GM21423 (cell line): Measurements from ENCODE around the gene DLGAP3.

Experiments used
- ATAC-seq: cut with Tn5 transposase; IDR thresholded peaks from one replicate; pipeline ENCODE4 v1.9.1; 2021; ENCODE audit warnings: mild to moderate bottlenecking, moderate library complexity; ENCODE audit not compliant: unreplicated experiment

Gene DLGAP3

DNA sequence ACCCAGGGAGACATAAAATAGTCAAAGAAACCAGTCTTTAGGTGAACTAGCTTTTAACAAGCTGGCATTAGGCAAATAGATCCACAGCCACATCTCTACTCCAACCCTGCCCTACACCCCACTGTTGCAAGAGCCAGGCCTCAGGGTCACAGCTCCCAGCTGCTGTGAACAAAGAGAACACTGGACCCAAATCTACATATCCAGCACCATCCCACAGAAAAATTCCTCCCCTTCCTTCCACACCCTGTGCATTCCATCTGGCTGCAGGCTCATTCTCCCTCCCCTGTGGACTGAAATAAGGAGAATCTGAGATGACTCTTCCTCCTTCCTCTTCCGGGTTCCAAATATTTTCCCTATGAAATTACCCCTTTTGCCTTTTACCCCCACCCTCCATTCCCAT, 23.2 kb downstream of the DLGAP3 start:
- ATAC-seq = no peak

DNA sequence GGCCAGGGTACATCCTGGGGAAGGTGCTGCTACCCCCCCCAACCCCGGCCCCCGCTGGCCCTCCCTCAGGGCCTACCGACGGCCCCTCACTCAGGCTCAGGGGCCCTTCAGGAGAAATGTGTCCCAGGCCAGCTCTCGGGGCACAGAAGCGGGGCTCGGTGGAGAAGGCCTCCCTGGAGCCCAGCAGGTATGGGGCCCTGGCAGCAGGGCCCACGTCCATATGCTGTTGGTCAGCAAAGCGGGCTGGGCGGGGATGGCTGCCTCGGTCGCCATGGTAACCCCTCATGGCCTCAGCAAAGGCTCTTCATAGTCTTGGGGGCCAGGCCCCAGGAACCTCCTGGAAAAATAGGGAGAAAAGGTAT, 24.4 kb downstream of the DLGAP3 start:
- no peak for ATAC-seq

DNA sequence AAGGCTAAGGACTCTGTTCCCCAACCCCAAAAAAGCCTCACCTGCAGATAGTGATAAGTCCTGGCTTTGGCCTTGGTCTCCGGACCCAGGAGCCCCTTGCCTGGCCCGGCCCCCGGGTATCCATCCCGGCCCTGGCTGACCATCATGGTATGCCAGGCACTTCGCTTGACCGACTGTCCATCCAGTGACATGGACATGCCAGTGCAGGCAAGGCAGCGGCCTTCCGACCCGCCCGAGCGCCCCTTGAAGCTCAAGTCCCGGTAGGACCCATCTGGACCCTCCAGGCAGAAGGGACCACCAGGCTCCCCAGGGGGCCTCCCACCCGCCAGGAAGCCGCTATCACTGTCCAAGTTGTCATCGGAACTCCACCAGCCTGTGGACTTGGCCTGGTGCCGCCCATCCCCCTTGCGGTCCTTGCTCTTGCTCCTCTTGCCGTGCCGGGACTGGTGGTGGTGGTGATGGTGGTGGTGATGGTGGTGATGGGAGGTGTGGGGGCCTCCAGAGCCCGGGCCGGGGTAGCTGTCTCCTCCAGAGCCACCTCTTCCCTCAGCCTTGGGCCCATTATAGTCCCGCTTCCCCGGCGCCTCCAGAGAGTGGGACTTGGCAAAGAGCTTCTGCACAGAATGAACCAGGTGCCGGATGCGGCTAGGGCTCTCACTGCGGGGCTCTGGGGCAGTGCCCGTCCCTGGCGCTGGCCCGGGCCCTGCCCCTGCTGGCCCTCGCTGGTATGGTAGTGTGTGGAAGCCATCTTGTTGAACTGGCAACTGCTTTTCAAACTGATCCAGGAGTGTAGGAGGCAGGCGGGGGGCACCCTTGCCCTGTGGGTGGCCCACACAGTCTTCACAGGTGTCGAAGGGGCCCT, 25.0 kb downstream of the DLGAP3 start:
- ATAC-seq = no peak

DNA sequence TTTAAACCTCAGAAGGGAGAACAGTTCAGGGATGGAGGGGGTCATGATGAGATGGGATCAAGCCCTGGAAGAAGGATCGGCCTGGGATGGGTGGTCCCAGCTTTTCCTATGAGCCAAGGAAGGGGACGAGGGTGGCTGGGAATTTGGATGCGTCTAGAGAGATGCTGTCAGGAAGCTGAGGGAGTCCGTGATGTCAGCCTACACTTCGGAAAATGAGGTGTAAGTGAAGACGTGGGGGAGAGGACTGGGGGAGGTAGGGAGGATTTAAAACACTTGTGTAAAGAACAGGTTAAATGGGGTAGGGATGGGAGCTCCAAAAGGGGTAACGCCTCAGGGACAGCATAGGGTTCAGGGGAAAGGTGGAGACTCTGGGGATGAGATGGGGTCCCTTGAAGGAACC, 27.5 kb downstream of the DLGAP3 start:
- ATAC-seq = no peak

DNA sequence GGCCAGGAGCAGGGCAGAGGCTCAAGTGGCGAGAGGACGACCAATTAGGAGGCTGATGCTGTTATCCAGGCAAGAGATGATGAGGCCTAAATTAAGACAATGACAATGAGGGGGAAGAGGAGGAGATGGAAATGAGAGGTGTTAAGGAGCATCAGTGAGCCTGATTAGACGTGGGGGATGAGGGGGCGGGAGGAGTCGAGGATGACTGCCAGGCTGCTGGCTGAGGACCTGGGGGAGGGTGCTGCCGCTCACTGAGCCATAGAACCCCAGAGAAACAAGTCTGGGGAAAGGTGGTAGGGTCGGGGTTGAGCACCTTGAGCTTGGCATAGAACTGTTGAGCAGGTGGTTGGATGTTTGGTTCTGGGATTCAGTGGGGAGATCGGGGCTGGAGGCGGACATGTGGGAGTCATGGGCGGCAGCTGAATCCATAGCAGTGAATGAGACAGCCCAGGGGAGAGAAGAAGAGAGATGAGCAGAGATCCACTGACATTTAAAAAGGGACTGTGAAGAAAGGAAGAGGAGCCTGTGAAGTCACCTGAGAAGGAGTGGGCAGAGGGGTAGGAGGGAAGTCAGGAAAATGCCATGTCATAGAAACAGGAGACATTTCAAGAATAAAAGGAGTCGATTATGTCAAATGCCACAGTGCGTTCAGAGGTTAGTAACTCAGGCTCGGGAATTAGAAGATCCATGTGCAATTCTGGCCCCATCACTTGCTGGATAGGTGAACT, 28.5 kb downstream of the DLGAP3 start:
- no peak for ATAC-seq

DNA sequence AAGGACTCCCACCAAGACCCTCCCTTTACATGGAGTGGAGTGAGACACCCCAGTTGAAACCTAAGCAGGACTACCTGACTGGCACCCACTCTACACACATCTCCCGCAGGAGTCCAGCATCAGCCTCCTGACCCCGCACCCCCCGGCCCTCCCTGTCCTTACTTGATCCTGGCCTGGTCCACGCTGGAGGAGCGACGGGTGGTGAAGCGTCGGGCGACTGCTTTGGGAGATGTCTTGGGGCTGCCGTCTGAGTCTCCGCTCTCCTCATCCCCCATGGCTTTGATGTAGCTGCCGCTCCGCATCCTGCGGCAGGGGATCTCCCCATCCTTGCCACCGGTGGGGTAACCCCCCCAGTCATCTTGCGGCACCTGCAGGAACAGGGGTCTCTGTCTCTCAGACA, 29.5 kb downstream of the DLGAP3 start:
- no peak for ATAC-seq

DNA sequence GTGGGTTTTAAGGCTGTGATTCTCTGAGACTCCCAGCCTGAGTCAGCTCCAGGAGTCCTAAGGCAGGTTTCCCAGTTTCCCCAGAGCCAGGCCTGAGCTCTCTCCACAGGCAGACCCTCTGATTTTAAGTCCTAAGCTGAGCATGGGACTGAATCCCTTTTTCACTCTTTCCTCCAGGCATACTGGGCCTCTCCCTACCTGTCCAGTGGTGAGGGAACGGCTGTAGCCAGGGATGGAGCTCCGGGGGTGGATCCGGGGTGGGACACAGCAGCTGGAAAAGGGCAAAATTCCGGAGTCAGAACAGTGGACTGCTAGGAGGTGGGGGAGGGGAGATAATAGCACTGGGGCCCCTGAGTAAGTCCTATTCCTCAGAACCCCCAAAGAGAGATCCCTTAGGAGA, 30.0 kb downstream of the DLGAP3 start:
- ATAC-seq = no peak

DNA sequence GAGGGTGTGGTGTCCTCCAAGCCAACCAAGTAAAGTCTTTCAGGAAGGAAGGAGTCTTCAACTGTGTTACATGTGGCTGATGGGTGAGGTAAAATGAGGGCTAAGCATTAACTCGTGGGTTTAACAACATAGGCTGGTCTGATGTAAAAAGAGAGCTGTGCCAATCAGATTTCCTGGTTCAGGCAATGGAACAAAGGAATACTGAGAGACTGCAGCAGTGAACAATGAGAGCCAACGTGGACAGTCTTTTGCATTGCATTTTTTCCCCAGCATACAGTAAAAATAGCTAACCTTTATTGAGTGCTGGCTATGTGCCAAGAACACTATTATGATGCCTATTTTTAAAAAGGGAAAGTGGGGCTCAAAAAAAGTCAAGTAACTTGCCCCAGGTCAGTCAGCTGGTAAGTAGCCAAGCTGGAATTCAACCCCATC, 31.1 kb downstream of the DLGAP3 start:
- no peak for ATAC-seq

DNA sequence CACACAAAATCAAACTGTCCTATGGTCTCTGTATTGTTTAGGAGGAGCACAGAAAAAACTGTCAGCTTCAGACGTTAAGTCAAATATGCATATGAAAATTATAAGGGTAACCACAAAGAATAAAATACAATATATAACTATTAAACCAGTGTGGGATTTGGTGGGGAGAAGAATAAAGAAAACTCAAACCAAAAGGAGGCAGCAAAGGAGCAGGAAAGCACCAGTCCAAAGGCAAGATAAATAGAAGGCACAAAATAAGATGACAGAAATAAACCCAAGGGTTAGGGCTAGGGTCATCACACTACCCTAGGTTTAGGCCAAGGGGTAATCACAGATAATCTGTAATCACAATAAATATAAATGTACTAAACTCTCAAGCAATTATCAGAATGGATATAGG, 32.8 kb downstream of the DLGAP3 start:
- ATAC-seq = no peak

DNA sequence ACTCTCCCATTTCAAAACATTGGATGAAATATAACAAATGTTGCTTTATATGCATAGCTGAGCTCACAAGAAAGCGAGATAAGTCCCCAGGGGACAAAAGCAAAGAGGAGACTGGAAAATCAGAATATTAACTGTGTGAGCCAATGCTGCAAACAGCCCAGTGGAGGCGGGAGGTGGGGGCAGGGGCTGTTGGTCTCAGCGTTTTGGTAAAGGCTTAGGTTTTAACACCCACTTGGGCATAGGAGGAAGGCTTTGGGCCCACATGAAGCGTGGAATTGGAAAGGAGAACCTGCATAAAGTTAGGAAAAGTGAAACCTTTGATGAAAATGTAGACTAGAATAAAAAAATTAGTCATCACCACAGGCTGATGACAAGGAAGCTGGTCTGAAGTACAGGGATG, 39.7 kb downstream of the DLGAP3 start:
- no peak for ATAC-seq

DNA sequence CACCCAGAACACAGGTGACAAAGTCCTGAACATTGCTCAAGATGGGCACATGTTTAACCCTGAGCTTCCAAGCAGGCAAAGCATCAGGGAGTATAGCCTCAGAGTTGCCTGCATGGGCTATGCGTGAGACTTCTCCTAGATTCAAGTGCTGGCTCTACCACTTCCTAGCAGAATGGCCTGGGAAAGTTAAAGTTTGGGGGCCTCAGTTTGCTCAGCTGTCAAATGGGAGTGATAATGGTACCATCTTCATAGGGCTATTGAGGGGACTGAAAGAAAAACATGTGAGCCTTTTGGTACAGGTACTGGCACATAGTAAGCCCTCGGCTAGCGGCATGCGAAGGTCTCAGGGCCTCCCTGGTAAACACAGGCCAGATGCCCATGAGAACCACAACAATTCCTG, 41.9 kb downstream of the DLGAP3 start:
- ATAC-seq = no peak

DNA sequence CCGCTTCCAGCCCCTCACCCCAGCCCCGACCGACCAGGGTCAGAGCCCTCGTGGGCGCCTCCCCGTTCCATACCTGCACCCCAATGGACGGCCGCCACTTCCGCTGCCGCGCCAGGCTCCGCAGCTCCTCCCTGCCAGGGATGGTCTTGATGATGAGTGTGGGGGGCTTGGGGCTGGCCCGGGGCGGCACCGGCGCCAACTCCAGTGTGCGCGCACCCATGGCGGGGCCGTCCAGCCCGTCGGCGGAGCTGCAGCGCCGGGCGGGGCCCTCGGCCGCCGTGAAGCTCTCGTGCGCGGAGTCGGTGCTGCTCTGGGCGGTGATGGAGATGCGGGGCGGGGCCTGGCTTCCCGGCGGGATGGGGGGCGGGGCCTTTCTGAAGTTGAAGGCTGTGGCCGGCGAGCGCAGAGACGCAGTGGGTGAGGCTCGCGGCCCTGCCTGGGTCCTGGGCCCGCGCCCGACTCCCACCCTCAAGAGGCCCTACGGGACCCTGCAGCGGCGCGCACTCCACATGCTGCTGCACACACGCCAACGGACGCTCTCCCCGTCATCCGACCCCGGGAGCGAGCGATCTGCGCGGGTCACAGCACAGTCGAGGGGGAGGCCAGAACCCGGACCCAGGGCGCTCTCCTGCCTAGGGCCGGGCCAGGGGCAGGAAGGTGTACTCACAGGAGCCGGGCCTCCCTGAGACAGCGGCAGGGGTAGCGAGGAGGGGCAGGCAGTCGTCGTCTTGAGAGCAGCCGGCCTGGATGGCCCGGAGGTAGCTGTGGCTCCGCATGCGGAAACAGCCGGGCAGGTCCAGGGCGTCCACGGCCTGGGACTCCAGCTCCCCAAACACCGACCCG, 43.8 kb downstream of the DLGAP3 start:
- no peak for ATAC-seq

DNA sequence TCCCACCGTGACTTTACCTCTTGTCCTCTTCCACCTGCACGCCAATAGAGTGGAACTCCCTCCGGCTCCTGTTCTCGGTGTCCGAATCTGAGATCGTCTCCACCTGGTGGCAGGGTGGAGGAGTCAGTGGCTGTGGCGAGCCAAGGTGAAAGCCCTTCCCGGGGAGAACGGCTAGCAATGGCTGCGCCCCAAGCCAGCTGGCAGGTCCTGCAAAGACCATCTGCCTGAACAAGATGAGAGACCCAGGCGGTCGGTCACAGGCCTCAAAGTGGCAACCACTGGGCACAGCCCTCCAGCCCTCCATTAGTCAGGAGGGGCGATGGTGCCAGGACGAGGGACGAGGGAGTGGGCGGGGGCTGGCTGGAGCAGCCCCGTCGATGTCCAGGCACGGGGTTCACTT, 44.5 kb downstream of the DLGAP3 start:
- ATAC-seq = no peak

DNA sequence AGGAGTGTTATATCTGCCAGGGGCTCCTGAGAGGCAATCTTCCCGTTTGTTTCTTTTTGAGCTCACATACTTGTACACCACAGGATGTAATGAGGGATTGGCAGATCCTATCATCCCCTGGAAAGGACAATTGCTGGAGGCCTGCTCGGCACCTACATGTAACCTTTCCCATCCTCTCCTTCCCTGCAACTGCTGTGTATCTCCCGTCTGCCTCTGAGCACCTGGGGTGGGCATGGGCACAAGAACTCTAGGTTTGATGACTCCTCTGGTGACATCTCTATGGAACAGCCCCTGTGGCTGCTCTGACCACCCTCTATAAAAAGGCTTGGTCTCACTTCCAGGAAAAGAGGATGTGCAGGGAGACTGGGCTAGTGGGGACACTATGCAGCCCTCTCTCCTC, 44.9 kb downstream of the DLGAP3 start:
- no peak for ATAC-seq

DNA sequence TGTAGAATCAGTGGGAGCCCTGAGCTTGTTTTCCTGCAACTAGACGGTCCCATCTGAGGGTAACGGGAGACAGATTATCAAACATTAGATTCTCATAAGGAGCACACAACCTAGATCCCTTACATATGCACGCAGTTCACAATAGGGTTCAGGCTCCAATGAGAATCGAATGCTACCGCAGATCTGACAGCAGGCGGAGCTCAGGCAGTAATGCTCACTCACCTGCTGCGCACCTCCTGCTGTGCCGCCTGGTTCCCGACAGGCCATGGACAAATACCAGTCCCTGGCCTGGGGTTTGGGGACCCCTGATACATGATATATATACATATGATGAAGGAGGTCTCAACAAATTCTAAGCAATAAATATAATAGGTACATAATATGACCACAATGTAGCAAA, 50.2 kb downstream of the DLGAP3 start:
- ATAC-seq = no peak

DNA sequence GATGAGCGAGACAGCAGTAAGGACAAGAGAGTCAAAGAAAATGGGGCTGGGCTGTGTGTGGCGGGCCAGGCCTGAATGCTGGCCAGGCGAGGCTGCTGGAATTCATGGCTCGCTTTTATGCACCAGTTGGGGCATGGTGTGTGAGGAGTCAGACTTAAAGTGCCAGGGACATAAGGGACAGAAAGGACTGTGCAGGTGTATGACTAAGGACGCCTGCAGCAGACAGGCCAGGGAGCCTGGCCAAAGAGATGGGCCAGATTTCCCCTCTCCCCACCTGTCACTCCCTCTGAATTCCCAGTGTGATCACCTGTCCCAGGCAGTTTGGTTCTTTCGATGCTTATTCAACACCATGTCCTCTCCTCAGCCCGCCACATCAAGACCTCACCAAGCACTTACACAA, 53.0 kb downstream of the DLGAP3 start:
- ATAC-seq = no peak

DNA sequence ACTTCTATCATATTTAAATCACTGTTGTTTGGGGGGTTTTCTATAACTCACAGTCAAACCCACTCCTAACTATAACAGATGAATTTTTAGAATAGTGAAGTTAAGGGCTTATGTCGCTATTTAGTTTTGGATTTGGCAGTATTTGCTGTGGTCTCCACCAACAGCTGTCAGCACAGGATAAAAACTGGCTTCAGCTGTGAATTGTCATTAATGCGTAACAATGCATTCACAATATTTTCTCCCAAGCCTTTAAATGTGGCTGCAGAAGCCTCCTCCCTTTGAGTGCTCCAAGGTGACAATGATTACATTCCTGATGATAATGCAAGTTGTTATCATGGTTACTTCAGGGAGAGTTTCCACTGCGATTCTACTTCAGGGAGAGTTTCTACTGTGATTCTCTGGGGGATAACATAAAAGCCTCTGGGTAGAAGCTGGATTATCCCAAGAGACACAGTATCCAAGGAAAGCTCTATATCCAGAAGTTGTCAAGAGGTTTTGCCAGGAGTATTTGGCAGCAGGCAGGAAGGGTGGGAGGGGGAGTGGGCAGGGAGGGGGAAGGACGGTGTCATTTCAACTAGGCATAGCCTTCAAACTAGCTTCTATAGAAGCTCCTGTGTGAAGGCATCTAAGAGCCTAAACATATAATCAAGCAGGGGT, 55.0 kb downstream of the DLGAP3 start:
- no peak for ATAC-seq

DNA sequence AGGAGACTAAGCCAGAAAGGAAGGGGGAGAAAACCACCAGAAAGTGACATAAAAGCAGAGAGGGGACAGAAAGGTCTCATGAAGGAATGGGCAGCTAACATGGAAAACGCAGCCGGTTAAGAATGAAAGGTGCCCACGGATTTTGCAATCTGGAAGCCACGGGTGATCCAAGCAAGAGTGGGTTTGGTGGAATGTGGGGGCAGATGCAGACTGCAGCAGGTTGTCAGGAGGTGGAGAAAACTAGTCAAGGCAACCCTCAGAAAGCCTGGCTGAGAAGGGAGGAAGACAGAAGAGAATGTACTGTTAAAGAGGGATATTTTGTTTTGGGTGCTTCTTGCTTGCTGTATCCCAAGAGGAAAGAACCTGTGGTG, 57.3 kb downstream of the DLGAP3 start:
- no peak for ATAC-seq

DNA sequence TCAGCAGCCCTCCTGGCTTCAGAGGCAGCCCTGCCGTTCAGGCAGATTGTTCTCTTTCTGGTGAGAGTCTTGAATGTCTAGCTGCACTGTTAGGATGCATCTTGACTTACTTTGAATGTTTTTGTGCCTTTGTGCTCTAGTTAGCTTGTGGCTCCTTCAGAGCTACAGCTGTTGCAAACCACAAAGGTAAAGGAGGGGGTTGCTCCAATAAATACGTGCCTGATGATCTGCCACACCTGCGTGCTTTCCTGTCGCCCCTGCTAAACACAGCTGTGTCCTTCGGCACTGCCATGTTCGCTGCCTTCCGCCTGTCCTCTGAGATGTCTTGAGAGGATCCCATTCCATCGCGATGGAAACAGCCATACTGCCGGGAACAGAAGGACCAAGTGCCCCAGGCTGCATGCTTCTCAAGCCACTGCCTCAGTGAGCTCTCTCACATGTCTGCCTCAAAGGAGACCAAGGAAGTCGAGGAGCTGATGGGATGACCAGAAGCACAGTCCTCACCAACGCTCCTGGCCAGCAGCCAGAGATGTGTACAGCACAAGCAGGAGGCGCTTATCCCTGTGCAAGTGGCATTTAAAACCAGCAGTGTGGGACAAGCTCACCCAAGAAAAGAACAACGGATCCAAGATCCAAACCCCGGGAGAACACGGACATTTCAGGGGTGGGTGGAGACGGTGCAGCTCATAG, 57.9 kb downstream of the DLGAP3 start:
- no peak for ATAC-seq

DNA sequence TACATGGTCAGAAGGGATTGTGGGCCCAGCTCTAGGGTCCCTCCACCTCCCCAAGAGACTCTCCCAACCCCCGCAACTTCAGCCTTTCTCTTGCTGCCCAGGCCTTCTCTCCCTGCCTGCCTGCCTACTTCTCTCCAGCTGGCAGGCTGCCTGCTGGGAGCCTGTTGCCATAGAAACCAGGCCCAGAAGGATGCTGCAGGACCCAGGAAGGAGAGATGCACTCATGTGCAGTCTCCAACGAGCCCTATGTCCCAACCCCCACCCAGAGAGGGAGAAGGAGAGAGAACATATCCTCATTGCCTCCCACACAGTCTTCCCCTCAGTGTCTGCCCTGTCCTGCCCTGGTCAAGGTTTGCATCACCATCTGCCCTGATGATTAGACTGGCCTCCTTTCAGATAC, 59.1 kb downstream of the DLGAP3 start:
- no peak for ATAC-seq

DNA sequence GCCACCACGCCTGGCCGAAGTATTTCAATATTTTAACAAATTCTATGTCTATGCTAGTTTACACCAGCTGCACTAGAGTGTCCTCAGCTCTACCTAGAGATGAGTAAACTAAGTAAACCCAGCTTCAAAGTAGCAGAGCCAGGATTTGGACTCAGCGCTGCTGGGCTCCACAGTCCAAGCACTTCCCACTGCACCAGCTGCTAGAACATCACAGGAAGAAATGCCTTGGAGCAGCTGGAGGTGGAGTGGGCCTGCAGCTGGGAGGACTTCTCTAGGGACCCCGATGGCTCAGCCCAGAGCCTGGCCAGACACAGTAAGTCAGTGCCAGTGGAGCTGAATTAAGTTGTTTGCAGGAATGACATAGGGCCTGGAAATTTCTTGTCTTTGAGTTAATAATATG, 59.7 kb downstream of the DLGAP3 start:
- no peak for ATAC-seq
